ENCODE results near the gene FITM2.

GRCh38 chr20:44335675-44336074 is 24.7 kb upstream of the FITM2 start:
- TF ChIP-seq CTCF (IDR thresholded peaks at IDR 0.05) (no peak), YY1 (IDR thresholded peaks at IDR 0.05; ENCODE audit: low read depth) (no peak), POLR2AphosphoS5 (IDR thresholded peaks at IDR 0.05; ENCODE audit: low read depth, low read length) (no peak), USF1 (IDR thresholded peaks at IDR 0.05; ENCODE audit: borderline replicate concordance, low read depth) (no peak), RCOR1 (IDR thresholded peaks at IDR 0.05; ENCODE audit: low read length) (no peak), NFIC (IDR thresholded peaks at IDR 0.05; ENCODE audit: borderline replicate concordance) (no peak), ZBTB33 (IDR thresholded peaks at IDR 0.05; ENCODE audit: borderline replicate concordance, low read depth) (no peak), TCF12 (IDR thresholded peaks at IDR 0.05) (no peak), EP300 (IDR thresholded peaks at IDR 0.05; ENCODE audit: borderline replicate concordance in 1 of 2, low read depth in 1 of 2, low read length in 1 of 2) (no peak), USF2 (IDR thresholded peaks at IDR 0.05; ENCODE audit: borderline replicate concordance, low read depth, low read length) (no peak), GABPA (IDR thresholded peaks at IDR 0.05; ENCODE audit: low read depth) (no peak), REST (IDR thresholded peaks at IDR 0.05; ENCODE audit: low read depth, low read length) (no peak), TAF1 (IDR thresholded peaks at IDR 0.05; ENCODE audit: borderline replicate concordance, low read depth, low read length) (no peak)
